Fibroblast of pulmonary artery (primary cell): ENCODE measurements around the gene IFNA8.
"Not testable (repeated sequence)": the region's sequence is repeated elsewhere in the genome, so short reads cannot be mapped to it uniquely, and the experiment has no call there.

ENCODE experiments used
- DNase-seq: peaks from one replicate; pipeline ENCODE4 v3.0.0-alpha.2; 2010; ENCODE audit warnings: low read depth
- H3K4me3 ChIP-seq: replicated peaks from 2 replicates; pipeline ENCODE4 v1.5.1; 2011; ENCODE audit warnings: low read depth, mild to moderate bottlenecking, control low read depth, low read length, moderate library complexity
- CTCF ChIP-seq: IDR thresholded peaks from 2 replicates; pipeline ENCODE4 v1.5.1; 2011; ENCODE audit warnings: mild to moderate bottlenecking, control low read depth, low read length, inconsistent platforms; ENCODE audit errors: missing control alignments

The IFNA8 gene

GRCh38 chr9:21408817-21409216, at the start of gene IFNA8:
Gene IFNA8 (plus strand): TSS chr9:21409117. CDS start chr9:21409177, 60 bp downstream.
- no peak for DNase-seq
- TF ChIP-seq CTCF = no peak
- H3K4me3 ChIP-seq = no peak within 1 kb of the TSS

- TF ChIP-seq CTCF = no peak
- no peak overlapping the region for H3K4me3 ChIP-seq
- no peak for DNase-seq
Measured at GRCh38 chr9:21362287-21362686, 46.6 kb upstream of the IFNA8 start.

- not testable (repeated sequence) for DNase-seq
Measured at GRCh38 chr9:21367169-21367568, 41.7 kb upstream of the IFNA8 start.

GRCh38 chr9:21367957-21368356, 41.0 kb upstream of the IFNA8 start, which contains the start of gene IFNA13:
Gene IFNA13 (minus strand): TSS chr9:21368057. CDS start chr9:21368010, 47 bp downstream.
- H3K4me3 ChIP-seq = no peak within 1 kb of the TSS
- no peak for TF ChIP-seq CTCF
- DNase-seq = no peak

More at GRCh38 chr9:21367169-21367568, 41.7 kb upstream of the IFNA8 start:
- not testable (repeated sequence) for H3K4me3 ChIP-seq

GRCh38 chr9:21371467-21371866, 37.5 kb upstream of the IFNA8 start:
- not testable (repeated sequence) for DNase-seq, H3K4me3 ChIP-seq

GRCh38 chr9:21381448-21382339, 27.2 kb upstream of the IFNA8 start:
- no peak for DNase-seq
- no peak overlapping the region for H3K4me3 ChIP-seq
- no peak for TF ChIP-seq CTCF

GRCh38 chr9:21383627-21384026, 25.3 kb upstream of the IFNA8 start:
- no peak for TF ChIP-seq CTCF
- no peak for DNase-seq
- no peak overlapping the region for H3K4me3 ChIP-seq

- no peak for TF ChIP-seq CTCF
- H3K4me3 ChIP-seq = no peak within 1 kb of the TSS
- DNase-seq = no peak
Measured at GRCh38 chr9:21385131-21385670, 23.7 kb upstream of the IFNA8 start, which contains the start of gene IFNA2. Gene IFNA2 (minus strand): TSS chr9:21385398. CDS start chr9:21385329, 69 bp downstream.
